Esophagus muscularis mucosa (tissue), 4 donors: ENCODE results near the gene KSR1.
"Not testable (repeated sequence)": the region's sequence is repeated elsewhere in the genome, so short reads cannot be mapped to it uniquely, and the experiment has no call there.

Experiments
- CTCF ChIP-seq, 3 experiments: fragments of 200-600 bp in 2 of 3; fragments of 450-650 bp in 1 of 3; sonication (generic) in 2 of 3; IDR thresholded peaks; one replicate each; pipeline ENCODE4 v1.5.1; 2017 to 2019; ENCODE audit warnings: antibody characterized with exemption in 3 of 3, mild to moderate bottlenecking in 2 of 3, moderate library complexity in 1 of 3
- EP300 ChIP-seq: sonication (generic); formaldehyde crosslinking; IDR thresholded peaks from one replicate; pipeline ENCODE4 v1.6.1; 2017; ENCODE audit warnings: antibody characterized with exemption
- POLR2A ChIP-seq: fragments of 450-650 bp; IDR thresholded peaks from one replicate; pipeline ENCODE4 v1.6.1; 2017; ENCODE audit warnings: antibody characterized with exemption, moderate library complexity, mild to moderate bottlenecking, low read depth
- POLR2AphosphoS5 ChIP-seq, 2 donors: sonication (generic); formaldehyde crosslinking; IDR thresholded peaks; one replicate each; pipeline ENCODE4 v1.6.1; 2017; ENCODE audit warnings: antibody characterized with exemption in 2 of 2

- TF ChIP-seq CTCF (IDR thresholded peaks at IDR 0.05); POLR2AphosphoS5 (IDR thresholded peaks at IDR 0.05); EP300; POLR2A: not testable (repeated sequence)
Measured at GRCh38 chr17:27666270-27666669, 210.0 kb downstream of the KSR1 start.
